ENCODE results near the gene RPUSD2. TPM values are rescaled to one million over a fixed set of nuclear protein-coding genes. Genes with fewer than 3 reads are reported as not detected.

The RPUSD2 gene
- polyA plus RNA-seq, 1 donor (not counting 4 experiments of a cell fraction or from before 2014, with no cell fraction given), result 8.0 TPM

DNA sequence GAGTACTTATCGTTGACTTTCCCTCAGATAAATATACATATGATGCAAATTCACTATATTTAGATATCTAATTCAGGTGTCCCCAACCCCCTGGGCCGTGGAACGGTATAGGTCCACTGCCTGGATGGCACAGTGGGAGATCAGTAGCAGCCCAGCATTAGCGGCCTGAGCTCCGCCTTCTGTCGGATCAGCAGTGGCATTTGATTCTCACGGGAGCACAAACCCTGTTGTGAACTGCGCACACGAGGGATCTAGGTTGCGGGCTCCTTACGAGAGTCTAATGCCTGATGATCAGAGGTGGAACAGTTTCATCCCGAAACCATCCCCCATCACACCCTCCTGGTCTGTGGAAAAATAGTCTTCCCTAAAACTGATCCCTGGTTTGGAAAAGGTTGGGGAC lies 31.9 kb downstream of the RPUSD2 start:
- H3K36me3 ChIP-seq (ENCODE audit: control insufficient read depth in 2 of 2, extremely low read depth in 1 of 2, insufficient read depth in 2 of 2, low read length in 2 of 2), result no peaks in the 10 kb centered on the region
- H3K9ac ChIP-seq (ENCODE audit: control insufficient read depth, extremely low read depth, insufficient read depth, low read length), result no peak overlapping the region
- H3K9me1 ChIP-seq (ENCODE audit: control insufficient read depth, extremely low read depth, insufficient read depth, low read length), result no peaks in the 10 kb centered on the region
- dilution Hi-C loops (cut with MboI; ENCODE audit: extremely low pct_ligation_motif_present, low sequenced_read_pairs), result no loop called here
- FAIRE-seq (no peak), DNase-seq (ENCODE audit: low read depth, low spot score) (no peak)
- H3K4me3 ChIP-seq (ENCODE audit: control insufficient read depth in 2 of 3, extremely low read depth in 1 of 3, insufficient read depth in 2 of 3, low read depth in 1 of 3, low read length in 3 of 3), result no peak overlapping the region
- no peak for TF ChIP-seq EZH2 (IDR thresholded peaks at IDR 0.05; ENCODE audit: low read length)
- TF ChIP-seq, protein P1, sequence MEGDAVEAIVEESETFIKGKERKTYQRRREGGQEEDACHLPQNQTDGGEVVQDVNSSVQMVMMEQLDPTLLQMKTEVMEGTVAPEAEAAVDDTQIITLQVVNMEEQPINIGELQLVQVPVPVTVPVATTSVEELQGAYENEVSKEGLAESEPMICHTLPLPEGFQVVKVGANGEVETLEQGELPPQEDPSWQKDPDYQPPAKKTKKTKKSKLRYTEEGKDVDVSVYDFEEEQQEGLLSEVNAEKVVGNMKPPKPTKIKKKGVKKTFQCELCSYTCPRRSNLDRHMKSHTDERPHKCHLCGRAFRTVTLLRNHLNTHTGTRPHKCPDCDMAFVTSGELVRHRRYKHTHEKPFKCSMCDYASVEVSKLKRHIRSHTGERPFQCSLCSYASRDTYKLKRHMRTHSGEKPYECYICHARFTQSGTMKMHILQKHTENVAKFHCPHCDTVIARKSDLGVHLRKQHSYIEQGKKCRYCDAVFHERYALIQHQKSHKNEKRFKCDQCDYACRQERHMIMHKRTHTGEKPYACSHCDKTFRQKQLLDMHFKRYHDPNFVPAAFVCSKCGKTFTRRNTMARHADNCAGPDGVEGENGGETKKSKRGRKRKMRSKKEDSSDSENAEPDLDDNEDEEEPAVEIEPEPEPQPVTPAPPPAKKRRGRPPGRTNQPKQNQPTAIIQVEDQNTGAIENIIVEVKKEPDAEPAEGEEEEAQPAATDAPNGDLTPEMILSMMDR (optimal IDR thresholded peaks at IDR 0.05 in 1 of 3, IDR thresholded peaks at IDR 0.05 in 1 of 3, conservative IDR thresholded peaks at IDR 0.05 in 1 of 3; ENCODE audit: extremely low read depth in 1 of 3, insufficient read depth in 2 of 3, low read length in 3 of 3), result no peak
- no peaks in the 10 kb centered on the region for H3K4me1 ChIP-seq (ENCODE audit: control insufficient read depth, extremely low read depth, insufficient read depth, low read length)
- H3K4me2 ChIP-seq (ENCODE audit: control insufficient read depth, extremely low read depth, insufficient read depth, low read depth, low read length), result no peak overlapping the region
- H2AFZ ChIP-seq (ENCODE audit: control insufficient read depth, low read length), result no peak overlapping the region
- peaks cover 60% of the 10 kb centered on the region for H3K79me2 ChIP-seq (ENCODE audit: control insufficient read depth, insufficient read depth, low read length)
- no peaks in the 10 kb centered on the region for H3K27me3 ChIP-seq (ENCODE audit: control insufficient read depth, extremely low read depth, insufficient read depth, low read length)
- no peak overlapping the region for H3K27ac ChIP-seq (ENCODE audit: control insufficient read depth, insufficient read depth, low read length)
- no peaks in the 10 kb centered on the region for H4K20me1 ChIP-seq (ENCODE audit: control insufficient read depth, extremely low read depth, insufficient read depth, low read length)
- H3K9me3 ChIP-seq (ENCODE audit: control insufficient read depth, low read depth, low read length), result no peaks in the 10 kb centered on the region

DNA sequence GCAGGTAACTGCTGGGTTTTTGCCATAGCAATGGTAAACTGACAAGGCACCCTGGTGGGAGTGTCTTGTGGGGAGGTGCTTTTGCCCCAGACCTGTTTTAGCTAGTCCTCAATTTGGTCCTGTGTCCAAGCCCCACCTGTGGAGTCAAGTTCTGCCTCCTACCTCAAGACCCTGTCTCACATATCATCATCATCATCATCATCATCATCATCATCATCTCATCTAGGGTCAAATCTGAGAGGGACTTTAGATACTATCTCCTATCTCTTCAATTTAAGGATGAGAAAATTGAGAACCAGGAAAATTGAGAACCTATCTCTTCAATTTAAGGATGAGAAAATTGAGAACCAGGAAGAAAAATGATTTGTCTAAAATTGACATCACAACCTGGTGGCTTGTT lies 34.8 kb downstream of the RPUSD2 start:
- Histone ChIP-seq H3K36me3 (ENCODE audit: control insufficient read depth in 2 of 2, extremely low read depth in 1 of 2, insufficient read depth in 2 of 2, low read length in 2 of 2) (peaks cover 0 to 9% of the 10 kb centered on the region in 2 experiments), H3K4me1 (ENCODE audit: control insufficient read depth, extremely low read depth, insufficient read depth, low read length) (no peaks in the 10 kb centered on the region), H3K9me3 (ENCODE audit: control insufficient read depth, low read depth, low read length) (no peaks in the 10 kb centered on the region), H3K4me2 (ENCODE audit: control insufficient read depth, extremely low read depth, insufficient read depth, low read depth, low read length) (no peak overlapping the region), H3K9me1 (ENCODE audit: control insufficient read depth, extremely low read depth, insufficient read depth, low read length) (no peaks in the 10 kb centered on the region), H4K20me1 (ENCODE audit: control insufficient read depth, extremely low read depth, insufficient read depth, low read length) (no peaks in the 10 kb centered on the region), H2AFZ (ENCODE audit: control insufficient read depth, low read length) (no peak overlapping the region), H3K4me3 (ENCODE audit: control insufficient read depth in 2 of 3, extremely low read depth in 1 of 3, insufficient read depth in 2 of 3, low read depth in 1 of 3, low read length in 3 of 3) (no peak overlapping the region), H3K27me3 (ENCODE audit: control insufficient read depth, extremely low read depth, insufficient read depth, low read length) (no peaks in the 10 kb centered on the region), H3K79me2 (ENCODE audit: control insufficient read depth, insufficient read depth, low read length) (peaks cover 32% of the 10 kb centered on the region), H3K9ac (ENCODE audit: control insufficient read depth, extremely low read depth, insufficient read depth, low read length) (no peak overlapping the region), H3K27ac (ENCODE audit: control insufficient read depth, insufficient read depth, low read length) (no peak overlapping the region)
- FAIRE-seq (no peak), DNase-seq (ENCODE audit: low read depth, low spot score) (no peak)
- dilution Hi-C loops (cut with MboI; ENCODE audit: extremely low pct_ligation_motif_present, low sequenced_read_pairs), result no loop called here
- no peak for TF ChIP-seq EZH2 (IDR thresholded peaks at IDR 0.05; ENCODE audit: low read length)
- TF ChIP-seq, protein P1 (optimal IDR thresholded peaks at IDR 0.05 in 1 of 3, IDR thresholded peaks at IDR 0.05 in 1 of 3, conservative IDR thresholded peaks at IDR 0.05 in 1 of 3; ENCODE audit: extremely low read depth in 1 of 3, insufficient read depth in 2 of 3, low read length in 3 of 3), result no peak

Data from keratinocyte (primary cell).